Caco-2 (cell line): ENCODE results near the gene RIN3. TPM values are rescaled to one million over a fixed set of nuclear protein-coding genes. Genes with fewer than 3 reads are reported as not detected.

Source experiments
- BruUV-seq: library from RNA; stranded (reverse); fragments of 400-500 nt; replicated peaks from 2 replicates; lab custom pipeline; 2021; lab: Mats Ljungman, UMichigan
- CTCF ChIA-PET: fragments of 300-600 bp; sonication (Branson Sonifier 250); formaldehyde crosslinking; loops from one replicate; lab custom pipeline; 2022; ENCODE audit warnings: antibody characterized with exemption; lab: Charles Lee
- POLR2A ChIA-PET: fragments of 300-600 bp; sonication (Branson Sonifier 250); formaldehyde crosslinking; loops from one replicate; lab custom pipeline; 2022; ENCODE audit warnings: antibody characterized with exemption; lab: Charles Lee
- DNase-seq, 2 experiments: peaks; one replicate each; pipeline versions ENCODE4 v3.0.0 to v3.0.0-alpha.2; 2020 to 2022
- H3K27me3 ChIP-seq: replicated peaks from 2 replicates; pipeline ENCODE4 v1.6.0; 2011; ENCODE audit warnings: low read length; ENCODE audit not compliant: control insufficient read depth, insufficient read depth
- H3K36me3 ChIP-seq: 2 replicates; pipeline ENCODE4 v1.5.1; 2011; ENCODE audit warnings: low read length; ENCODE audit not compliant: control insufficient read depth, insufficient read depth
- H3K4me1 ChIP-seq: fragments of 250-450 bp; sonication (Bioruptor Pico); 2 replicates; pipeline ENCODE4 v1.5.1; 2020; ENCODE audit warnings: mild to moderate bottlenecking
- H3K4me3 ChIP-seq: 2 replicates; pipeline ENCODE4 v1.5.1; 2011; ENCODE audit warnings: low read depth, mild to moderate bottlenecking, control low read depth, low read length
- H3K9me3 ChIP-seq: fragments of 250-450 bp; sonication (Bioruptor Pico); 2 replicates; pipeline ENCODE4 v1.5.1; 2020; ENCODE audit warnings: mild to moderate bottlenecking, moderate library complexity
- H3K27ac Mint-ChIP-seq: one replicate; pipeline ENCODE4 v1.8.0; 2022; ENCODE audit warnings: mixed read lengths; ENCODE audit not compliant: unreplicated experiment
- H3K27me3 Mint-ChIP-seq: one replicate; pipeline ENCODE4 v1.8.0; 2022; ENCODE audit warnings: mixed read lengths; ENCODE audit not compliant: insufficient read depth, unreplicated experiment
- H3K36me3 Mint-ChIP-seq: one replicate; pipeline ENCODE4 v1.8.0; 2022; ENCODE audit warnings: mild to moderate bottlenecking, mixed read lengths; ENCODE audit not compliant: insufficient read depth, unreplicated experiment
- H3K4me1 Mint-ChIP-seq: one replicate; pipeline ENCODE4 v1.8.0; 2022; ENCODE audit warnings: low read depth, mixed read lengths; ENCODE audit not compliant: unreplicated experiment
- H3K4me3 Mint-ChIP-seq: one replicate; pipeline ENCODE4 v1.8.0; 2022; ENCODE audit warnings: mild to moderate bottlenecking, moderate library complexity, mixed read lengths; ENCODE audit not compliant: unreplicated experiment
- H3K9me3 Mint-ChIP-seq: one replicate; pipeline ENCODE4 v1.8.0; 2022; ENCODE audit warnings: mixed read lengths; ENCODE audit not compliant: unreplicated experiment
- intact Hi-C: fragments of 100-400 bp; cut with micrococcal nuclease; formaldehyde crosslinking; loops from one replicate; pipeline ENCODE4 v1.10.0; 2022; ENCODE audit not compliant: unreplicated experiment
- total RNA-seq: library from RNA; stranded (reverse); gene quantifications from 2 replicates; pipeline ENCODE4 v1.2.3, GENCODE V29; 2022
- TF ChIP-seq, protein P1 (sequence below), 2 experiments: fragments of 200-600 bp in 1 of 2; IDR thresholded peaks; 1 replicate in 1 of 2; 2 replicates in 1 of 2; pipeline versions ENCODE4 v1.5.1 to v1.8.0; 2011 to 2022; ENCODE audit warnings: antibody characterized with exemption in 1 of 2, control low read depth in 1 of 2, inconsistent platforms in 1 of 2, low read depth in 1 of 2, low read length in 1 of 2, mild to moderate bottlenecking in 1 of 2, moderate library complexity in 1 of 2; ENCODE audit not compliant: insufficient read depth in 1 of 2, severe bottlenecking in 1 of 2, unreplicated experiment in 1 of 2

The RIN3 gene
- total RNA-seq, 1 experiment from 2014 or later = 20.7 TPM

DNA sequence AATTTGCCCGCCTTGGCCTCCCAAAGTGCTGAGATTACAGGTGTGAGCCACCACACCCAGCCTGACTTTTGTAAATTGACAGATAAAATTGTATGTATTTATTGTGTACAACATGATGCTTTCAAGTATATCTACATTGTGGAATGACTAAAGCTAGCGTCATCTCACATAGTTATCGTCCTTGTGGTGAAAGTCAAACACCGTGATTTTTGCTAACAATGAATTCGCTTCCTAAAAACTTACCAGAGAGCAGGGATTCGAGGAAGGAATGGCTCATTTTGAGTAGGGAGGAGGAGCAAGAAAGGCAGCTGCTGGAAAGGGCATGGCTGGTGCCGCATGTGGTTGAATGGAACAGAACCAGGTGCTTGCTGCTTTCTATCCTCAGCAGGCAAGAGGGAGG, 149.5 kb downstream of the RIN3 start:
- Mint-ChIP-seq H3K27ac (no peak overlapping the region), H3K36me3 (peaks cover 6% of the 10 kb centered on the region), H3K4me3 (no peak overlapping the region), H3K27me3 (no peaks in the 10 kb centered on the region), H3K9me3 (no peaks in the 10 kb centered on the region), H3K4me1 (no peaks in the 10 kb centered on the region)
- H3K9me3 ChIP-seq = no peaks in the 10 kb centered on the region
- DNase-seq = no peak
- H3K4me1 ChIP-seq = no peaks in the 10 kb centered on the region
- H3K36me3 ChIP-seq = no peaks in the 10 kb centered on the region; the same call in 1 of the 2 replicates
- BruUV-seq = no TSS peak
- ChIA-PET POLR2A (no interaction called here), CTCF (no interaction called here)
- TF ChIP-seq, protein P1, sequence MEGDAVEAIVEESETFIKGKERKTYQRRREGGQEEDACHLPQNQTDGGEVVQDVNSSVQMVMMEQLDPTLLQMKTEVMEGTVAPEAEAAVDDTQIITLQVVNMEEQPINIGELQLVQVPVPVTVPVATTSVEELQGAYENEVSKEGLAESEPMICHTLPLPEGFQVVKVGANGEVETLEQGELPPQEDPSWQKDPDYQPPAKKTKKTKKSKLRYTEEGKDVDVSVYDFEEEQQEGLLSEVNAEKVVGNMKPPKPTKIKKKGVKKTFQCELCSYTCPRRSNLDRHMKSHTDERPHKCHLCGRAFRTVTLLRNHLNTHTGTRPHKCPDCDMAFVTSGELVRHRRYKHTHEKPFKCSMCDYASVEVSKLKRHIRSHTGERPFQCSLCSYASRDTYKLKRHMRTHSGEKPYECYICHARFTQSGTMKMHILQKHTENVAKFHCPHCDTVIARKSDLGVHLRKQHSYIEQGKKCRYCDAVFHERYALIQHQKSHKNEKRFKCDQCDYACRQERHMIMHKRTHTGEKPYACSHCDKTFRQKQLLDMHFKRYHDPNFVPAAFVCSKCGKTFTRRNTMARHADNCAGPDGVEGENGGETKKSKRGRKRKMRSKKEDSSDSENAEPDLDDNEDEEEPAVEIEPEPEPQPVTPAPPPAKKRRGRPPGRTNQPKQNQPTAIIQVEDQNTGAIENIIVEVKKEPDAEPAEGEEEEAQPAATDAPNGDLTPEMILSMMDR (IDR thresholded peaks at IDR 0.05; ENCODE audit: insufficient read depth in 1 of 2, low read depth in 1 of 2, low read length in 1 of 2, severe bottlenecking in 1 of 2, unreplicated experiment in 1 of 2) = no peak
- intact Hi-C loops = no loop called here
- H3K27me3 ChIP-seq = no peaks in the 10 kb centered on the region
- no peak overlapping the region for H3K4me3 ChIP-seq

DNA sequence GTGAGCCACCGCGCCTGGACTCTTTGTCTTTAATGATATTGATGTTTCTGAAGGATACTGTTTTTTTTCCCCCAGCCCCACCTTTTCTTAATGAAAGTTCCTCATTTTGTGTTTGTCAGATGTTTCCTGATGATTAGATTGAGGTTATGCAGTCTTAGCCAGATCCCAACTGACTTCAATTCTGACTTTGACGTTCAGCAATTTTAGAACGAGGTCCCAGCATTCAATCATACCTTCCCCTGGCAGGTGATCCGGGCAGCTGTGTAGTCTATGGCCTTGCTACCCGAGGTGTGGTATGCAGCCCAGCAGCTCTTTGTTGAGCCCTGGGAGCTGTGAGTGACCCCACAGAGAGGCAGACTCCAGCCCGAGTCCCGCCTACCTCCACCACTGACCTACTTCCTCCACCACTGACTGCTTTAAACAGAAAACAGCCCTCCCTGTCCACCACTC, 152.1 kb downstream of the RIN3 start:
- H3K9me3 Mint-ChIP-seq = no peaks in the 10 kb centered on the region
- no peak overlapping the region for H3K4me3 Mint-ChIP-seq

DNA sequence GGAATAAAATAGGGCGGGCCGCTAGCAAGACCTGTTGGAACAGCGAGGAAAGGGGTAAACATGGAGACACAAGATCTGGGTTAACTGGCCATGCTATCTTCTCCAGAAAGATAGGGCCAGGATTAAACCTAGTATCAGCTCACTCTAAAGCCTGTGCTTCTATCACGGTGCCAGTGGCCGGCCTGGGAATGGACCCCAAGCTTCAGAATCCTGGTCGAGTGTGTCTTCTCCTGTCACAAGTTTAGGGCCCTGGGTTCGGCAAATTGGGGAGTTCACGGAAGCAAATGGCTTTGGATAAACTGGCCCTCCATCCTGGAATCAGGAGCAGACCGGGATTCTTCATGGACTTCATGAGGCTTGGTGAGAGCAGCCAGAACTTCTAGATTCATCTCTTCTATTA, 152.7 kb downstream of the RIN3 start:
- intact Hi-C loops = no loop called here
- Histone ChIP-seq H3K27me3 (no peaks in the 10 kb centered on the region), H3K4me1 (no peaks in the 10 kb centered on the region), H3K9me3 (no peaks in the 10 kb centered on the region), H3K4me3 (no peak overlapping the region), H3K36me3 (no peaks in the 10 kb centered on the region; the same call in 1 of the 2 replicates)
- TF ChIP-seq, protein P1 (IDR thresholded peaks at IDR 0.05; ENCODE audit: insufficient read depth in 1 of 2, low read depth in 1 of 2, low read length in 1 of 2, severe bottlenecking in 1 of 2, unreplicated experiment in 1 of 2) = no peak
- H3K27me3 Mint-ChIP-seq = no peaks in the 10 kb centered on the region
- ChIA-PET POLR2A (no interaction called here), CTCF (no interaction called here)
- no peaks in the 10 kb centered on the region for H3K4me1 Mint-ChIP-seq
- no peak overlapping the region for H3K4me3 Mint-ChIP-seq
- H3K27ac Mint-ChIP-seq = no peak overlapping the region
- H3K36me3 Mint-ChIP-seq = peaks cover 6% of the 10 kb centered on the region
- DNase-seq = no peak
- H3K9me3 Mint-ChIP-seq = no peaks in the 10 kb centered on the region
- no TSS peak for BruUV-seq

More for the DNA sequence above, 152.1 kb downstream of the RIN3 start:
- Mint-ChIP-seq H3K27ac (no peak overlapping the region), H3K4me1 (no peaks in the 10 kb centered on the region), H3K36me3 (peaks cover 6% of the 10 kb centered on the region), H3K27me3 (no peaks in the 10 kb centered on the region)
- no peak overlapping the region for H3K4me3 ChIP-seq
- no peak for DNase-seq
- H3K9me3 ChIP-seq = no peaks in the 10 kb centered on the region
- no peaks in the 10 kb centered on the region for H3K4me1 ChIP-seq
- ChIA-PET CTCF (interaction anchor here (0.7 kb wide), 1 partner anchor 11 kb away, joined by 5 read pairs; no protein-coding TSS in a partner anchor), POLR2A (no interaction called here)
- BruUV-seq = no TSS peak
- no peaks in the 10 kb centered on the region for H3K27me3 ChIP-seq
- TF ChIP-seq, protein P1 (IDR thresholded peaks at IDR 0.05; ENCODE audit: insufficient read depth in 1 of 2, low read depth in 1 of 2, low read length in 1 of 2, severe bottlenecking in 1 of 2, unreplicated experiment in 1 of 2) = no peak
- intact Hi-C loops = no loop called here
- no peaks in the 10 kb centered on the region; the same call in 1 of the 2 replicates for H3K36me3 ChIP-seq
